Glutamatergic neuron (in vitro differentiated cells): ENCODE measurements around the gene ATP2B2. TPM values are rescaled to one million over a fixed set of nuclear protein-coding genes. Genes with fewer than 3 reads are reported as not detected.

Experiments used
- DNase-seq: peaks from one replicate; pipeline ENCODE4 v3.0.0; 2022
- H3K27ac Mint-ChIP-seq: one replicate; pipeline ENCODE4 v1.8.0; 2020; ENCODE audit warnings: mild to moderate bottlenecking, mixed read lengths, inconsistent platforms; ENCODE audit not compliant: unreplicated experiment
- H3K27me3 Mint-ChIP-seq: one replicate; pipeline ENCODE4 v1.8.0; 2020; ENCODE audit warnings: mild to moderate bottlenecking, moderate library complexity, mixed read lengths, inconsistent platforms; ENCODE audit not compliant: unreplicated experiment
- H3K36me3 Mint-ChIP-seq: one replicate; pipeline ENCODE4 v1.8.0; 2020; ENCODE audit warnings: mild to moderate bottlenecking, mixed read lengths, inconsistent platforms; ENCODE audit not compliant: unreplicated experiment
- H3K4me1 Mint-ChIP-seq: one replicate; pipeline ENCODE4 v1.8.0; 2020; ENCODE audit warnings: mild to moderate bottlenecking, low read depth, mixed read lengths, inconsistent platforms; ENCODE audit not compliant: unreplicated experiment
- H3K4me3 Mint-ChIP-seq: one replicate; pipeline ENCODE4 v1.8.0; 2020; ENCODE audit warnings: mild to moderate bottlenecking, mixed read lengths, inconsistent platforms; ENCODE audit not compliant: unreplicated experiment
- H3K9me3 Mint-ChIP-seq: one replicate; pipeline ENCODE4 v1.8.0; 2020; ENCODE audit warnings: mild to moderate bottlenecking, moderate library complexity, mixed read lengths, inconsistent platforms; ENCODE audit not compliant: unreplicated experiment
- CTCF ChIP-seq: fragments of 200-600 bp; sonication (generic); IDR thresholded peaks from one replicate; pipeline ENCODE4 v1.5.0; 2021; ENCODE audit not compliant: partially characterized antibody, unreplicated experiment
- total RNA-seq: library from RNA; stranded (reverse); fragmentation: NEBNext Ultra II Directional; extraction: Animal tissue kit (Norgen Biotek cat#: 25700); gene quantifications from one replicate; pipeline ENCODE4 v1.2.1, GENCODE V29; 2021; ENCODE audit not compliant: unreplicated experiment

The ATP2B2 gene
- total RNA-seq, 1 donor from 2014 or later: 31.2 TPM

- Mint-ChIP-seq H3K4me3 (no peak overlapping the region), H3K4me1 (peaks cover 22% of the 10 kb centered on the region), H3K9me3 (peaks cover 4% of the 10 kb centered on the region), H3K27ac (no peak overlapping the region), H3K36me3 (peaks cover 5% of the 10 kb centered on the region), H3K27me3 (peaks cover 6% of the 10 kb centered on the region)
- no peak for DNase-seq
- TF ChIP-seq CTCF: no peak
Measured at GRCh38 chr3:10443272-10444109, 61.9 kb downstream of the ATP2B2 start.

GRCh38 chr3:10442151-10442795 is 63.1 kb downstream of the ATP2B2 start:
- no peak for DNase-seq
- peaks cover 5% of the 10 kb centered on the region for H3K36me3 Mint-ChIP-seq
- H3K27ac Mint-ChIP-seq: no peak overlapping the region

GRCh38 chr3:10440684-10441083 is 64.7 kb downstream of the ATP2B2 start:
- DNase-seq: no peak
- no peak overlapping the region for H3K27ac Mint-ChIP-seq
- H3K4me1 Mint-ChIP-seq: peaks cover 25% of the 10 kb centered on the region
- H3K36me3 Mint-ChIP-seq: peaks cover 5% of the 10 kb centered on the region
- H3K4me3 Mint-ChIP-seq: no peak overlapping the region
- peaks cover 4% of the 10 kb centered on the region for H3K9me3 Mint-ChIP-seq
- H3K27me3 Mint-ChIP-seq: peaks cover 8% of the 10 kb centered on the region
- no peak for TF ChIP-seq CTCF

More at GRCh38 chr3:10442151-10442795, 63.1 kb downstream of the ATP2B2 start:
- Mint-ChIP-seq H3K27me3 (peaks cover 8% of the 10 kb centered on the region), H3K4me3 (no peak overlapping the region), H3K9me3 (peaks cover 4% of the 10 kb centered on the region), H3K4me1 (peaks cover 23% of the 10 kb centered on the region)
- TF ChIP-seq CTCF: no peak

GRCh38 chr3:10438902-10439610 is 66.3 kb downstream of the ATP2B2 start:
- no peak for TF ChIP-seq CTCF
- H3K4me3 Mint-ChIP-seq: no peak overlapping the region
- H3K36me3 Mint-ChIP-seq: peaks cover 5% of the 10 kb centered on the region
- H3K27ac Mint-ChIP-seq: no peak overlapping the region
- H3K9me3 Mint-ChIP-seq: peaks cover 2% of the 10 kb centered on the region
- no peak for DNase-seq
- H3K4me1 Mint-ChIP-seq: peaks cover 16% of the 10 kb centered on the region
- peaks cover 10% of the 10 kb centered on the region for H3K27me3 Mint-ChIP-seq
